ENCODE measurements around the gene SYP. TPM values are rescaled to one million over a fixed set of nuclear protein-coding genes. Genes with fewer than 3 reads are reported as not detected.

SYP gene
- total and polyA plus RNA-seq, 10 of the 15 experiments (the other 5 are each of a cell fraction or from before 2014, with no cell fraction given) = 0.34 to 1.7 (median 0.74) TPM

DNA sequence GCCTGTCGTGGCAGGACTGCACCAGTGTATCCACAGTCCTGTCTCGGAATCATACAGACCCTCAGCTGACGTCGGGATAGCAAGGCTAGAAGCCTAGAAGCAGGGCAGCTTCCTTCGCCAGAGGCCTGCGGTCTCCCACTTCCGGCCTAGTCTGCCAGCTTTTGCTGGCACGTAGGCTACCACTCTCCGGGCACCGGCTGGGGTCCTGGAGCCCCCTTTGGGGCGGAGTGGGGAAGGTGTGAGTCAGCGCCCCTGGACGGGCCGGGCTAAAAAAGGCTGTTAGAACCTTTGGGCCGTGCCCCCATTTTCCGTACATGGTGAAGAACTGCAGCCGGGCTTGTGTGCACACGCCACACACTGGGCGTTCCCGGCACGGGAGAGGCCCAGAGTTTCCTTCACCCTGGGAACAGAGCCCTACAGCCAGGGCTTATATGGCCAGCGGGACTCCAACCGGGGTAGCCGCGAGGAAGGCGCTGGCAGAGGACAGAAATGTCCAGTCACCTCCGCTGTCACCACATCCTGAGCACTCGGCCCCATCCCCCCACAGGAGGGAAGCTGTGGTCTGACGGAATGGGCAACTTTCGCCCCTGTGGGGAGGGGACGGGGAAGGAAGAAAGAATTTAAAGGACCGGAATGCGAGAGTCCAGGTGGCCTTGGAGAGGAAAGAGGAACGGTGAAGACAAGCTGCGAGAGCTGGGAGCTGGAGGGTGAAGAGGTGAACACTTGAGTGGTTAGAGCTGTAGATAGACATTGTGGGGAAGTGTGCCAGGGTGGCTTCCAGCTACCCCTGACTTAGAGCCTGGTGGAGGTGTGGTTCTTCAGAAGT lies 32.9 kb downstream of the SYP start (continued):
- TF ChIP-seq PKNOX1 (IDR thresholded peaks at IDR 0.05) = no peak
- TF ChIP-seq USF2 (IDR thresholded peaks at IDR 0.05; ENCODE audit: borderline replicate concordance, low read depth, low read length) = no peak
- TF ChIP-seq, protein P1, sequence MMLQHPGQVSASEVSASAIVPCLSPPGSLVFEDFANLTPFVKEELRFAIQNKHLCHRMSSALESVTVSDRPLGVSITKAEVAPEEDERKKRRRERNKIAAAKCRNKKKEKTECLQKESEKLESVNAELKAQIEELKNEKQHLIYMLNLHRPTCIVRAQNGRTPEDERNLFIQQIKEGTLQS (IDR thresholded peaks at IDR 0.05; ENCODE audit: borderline replicate concordance, extremely low read depth, low read depth, low read length) = no peak
- TF ChIP-seq STAT3 (IDR thresholded peaks at IDR 0.05; ENCODE audit: low read depth, low read length) = no peak
- no peak for TF ChIP-seq PBX3 (IDR thresholded peaks at IDR 0.05; ENCODE audit: insufficient replicate concordance, low read depth, low read length)
- TF ChIP-seq MAX (IDR thresholded peaks at IDR 0.05; ENCODE audit: low read depth, low read length) = no peak
- TF ChIP-seq BHLHE40 (IDR thresholded peaks at IDR 0.05; ENCODE audit: borderline replicate concordance in 1 of 2, low read depth in 2 of 2, low read length in 1 of 2) = peak in 1 of 2 experiments; percentile 70; a peak in 2 of 4 replicates
- peak; percentile 29; the same call in 1 of the 2 replicates for TF ChIP-seq MTA2 (IDR thresholded peaks at IDR 0.05; ENCODE audit: low read depth)
- TF ChIP-seq, protein P2, sequence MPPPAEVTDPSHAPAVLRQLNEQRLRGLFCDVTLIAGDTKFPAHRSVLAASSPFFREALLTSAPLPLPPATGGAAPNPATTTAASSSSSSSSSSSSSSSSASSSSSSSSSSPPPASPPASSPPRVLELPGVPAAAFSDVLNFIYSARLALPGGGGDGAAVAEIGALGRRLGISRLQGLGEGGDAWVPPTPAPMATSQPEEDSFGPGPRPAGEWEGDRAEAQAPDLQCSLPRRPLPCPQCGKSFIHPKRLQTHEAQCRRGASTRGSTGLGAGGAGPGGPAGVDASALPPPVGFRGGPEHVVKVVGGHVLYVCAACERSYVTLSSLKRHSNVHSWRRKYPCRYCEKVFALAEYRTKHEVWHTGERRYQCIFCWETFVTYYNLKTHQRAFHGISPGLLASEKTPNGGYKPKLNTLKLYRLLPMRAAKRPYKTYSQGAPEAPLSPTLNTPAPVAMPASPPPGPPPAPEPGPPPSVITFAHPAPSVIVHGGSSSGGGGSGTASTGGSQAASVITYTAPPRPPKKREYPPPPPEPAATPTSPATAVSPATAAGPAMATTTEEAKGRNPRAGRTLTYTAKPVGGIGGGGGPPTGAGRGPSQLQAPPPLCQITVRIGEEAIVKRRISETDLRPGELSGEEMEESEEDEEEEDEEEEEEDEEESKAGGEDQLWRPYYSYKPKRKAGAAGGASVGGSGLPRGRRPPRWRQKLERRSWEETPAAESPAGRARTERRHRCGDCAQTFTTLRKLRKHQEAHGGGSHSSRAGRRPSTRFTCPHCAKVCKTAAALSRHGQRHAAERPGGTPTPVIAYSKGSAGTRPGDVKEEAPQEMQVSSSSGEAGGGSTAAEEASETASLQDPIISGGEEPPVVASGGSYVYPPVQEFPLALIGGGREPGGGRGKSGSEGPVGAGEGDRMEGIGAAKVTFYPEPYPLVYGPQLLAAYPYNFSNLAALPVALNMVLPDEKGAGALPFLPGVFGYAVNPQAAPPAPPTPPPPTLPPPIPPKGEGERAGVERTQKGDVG (CRISPR knock-in tag; IDR thresholded peaks at IDR 0.05) = no peak
- no peak for TF ChIP-seq POLR2AphosphoS5 (IDR thresholded peaks at IDR 0.05; ENCODE audit: low read length)
- no peak for TF ChIP-seq RELA (IDR thresholded peaks at IDR 0.05; ENCODE audit: borderline replicate concordance, partially characterized antibody)
- no peak for TF ChIP-seq ZNF274 (IDR thresholded peaks at IDR 0.05; ENCODE audit: insufficient read depth, insufficient read length)
- TF ChIP-seq NR2C2 (IDR thresholded peaks at IDR 0.05; ENCODE audit: borderline replicate concordance, control insufficient read depth, insufficient read length, low read depth) = no peak
- no peak for TF ChIP-seq USF1 (IDR thresholded peaks at IDR 0.05; ENCODE audit: borderline replicate concordance, extremely low read length, insufficient read depth, low read depth, low read length)
- no peak for TF ChIP-seq POLR2AphosphoS2 (IDR thresholded peaks at IDR 0.05; ENCODE audit: low read depth, low read length)
- TF ChIP-seq, protein P3, sequence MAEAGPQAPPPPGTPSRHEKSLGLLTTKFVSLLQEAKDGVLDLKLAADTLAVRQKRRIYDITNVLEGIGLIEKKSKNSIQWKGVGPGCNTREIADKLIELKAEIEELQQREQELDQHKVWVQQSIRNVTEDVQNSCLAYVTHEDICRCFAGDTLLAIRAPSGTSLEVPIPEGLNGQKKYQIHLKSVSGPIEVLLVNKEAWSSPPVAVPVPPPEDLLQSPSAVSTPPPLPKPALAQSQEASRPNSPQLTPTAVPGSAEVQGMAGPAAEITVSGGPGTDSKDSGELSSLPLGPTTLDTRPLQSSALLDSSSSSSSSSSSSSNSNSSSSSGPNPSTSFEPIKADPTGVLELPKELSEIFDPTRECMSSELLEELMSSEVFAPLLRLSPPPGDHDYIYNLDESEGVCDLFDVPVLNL (IDR thresholded peaks at IDR 0.05; ENCODE audit: low read depth, low read length) = no peak
- TF ChIP-seq SUPT20H (IDR thresholded peaks at IDR 0.05; ENCODE audit: borderline replicate concordance, control insufficient read depth, low read depth, low read length) = no peak
- no peak for TF ChIP-seq ZNF384 (IDR thresholded peaks at IDR 0.05; ENCODE audit: borderline replicate concordance, low read depth, low read length)

All from GM12878 (cell line).